C1 segment of cervical spinal cord (tissue), 14 donors: Measurements from ENCODE around the gene MYBPC2.

Experiments
- DNase-seq, 14 donors: peaks; one replicate each; lab custom pipeline; 2025; lab: John Stamatoyannopoulos, UW

The MYBPC2 gene

DNA sequence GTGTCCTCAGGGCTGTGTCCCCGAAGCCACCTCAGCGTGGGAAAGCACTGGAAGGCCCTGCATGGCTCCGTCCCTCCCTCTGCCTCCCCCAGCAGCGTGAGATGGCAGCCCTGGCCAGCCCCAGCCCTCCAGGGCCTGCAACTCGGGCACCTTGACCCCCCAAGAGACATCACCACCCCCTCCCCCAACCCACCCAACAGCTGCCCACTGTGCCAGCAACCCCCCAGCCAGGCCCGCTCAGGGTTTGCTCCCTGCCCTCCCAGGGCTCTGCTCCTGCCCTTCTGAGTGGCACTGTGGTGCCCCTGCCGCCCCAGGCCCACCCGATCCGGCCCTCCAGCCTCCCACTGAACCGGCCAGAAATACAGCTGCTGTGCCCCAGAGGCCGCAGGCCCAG lies 82.5 kb downstream of the MYBPC2 start:
- DNase-seq: no peak
